NCI-H187 (cell line): ENCODE data around the gene WNT16.
"Not testable (repeated sequence)": the region's sequence is repeated elsewhere in the genome, so short reads cannot be mapped to it uniquely, and the experiment has no call there.

Experiments used
- DNase-seq, 2 experiments: peaks; one replicate each; lab custom pipeline; 2025; lab: John Stamatoyannopoulos, UW

The WNT16 gene

DNA sequence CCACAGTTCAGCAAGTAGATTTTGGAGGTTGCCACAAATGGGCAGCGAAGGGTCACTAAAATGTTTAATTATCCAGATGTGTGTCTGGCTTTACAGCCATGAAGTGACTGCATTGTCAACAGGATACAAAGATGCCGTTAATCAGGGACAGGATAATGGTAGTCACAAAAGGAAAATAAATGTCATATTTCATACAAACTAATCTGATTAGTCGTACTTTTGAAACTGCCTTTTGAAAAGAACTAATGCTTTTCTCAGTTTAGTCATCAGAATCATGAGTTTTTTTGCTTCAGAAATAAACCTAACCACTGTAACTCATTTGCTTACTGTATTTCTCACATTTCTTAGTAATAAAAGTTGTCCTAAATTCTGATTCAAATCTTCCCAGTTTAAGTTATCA, 22.2 kb upstream of the WNT16 start:
- no peak for DNase-seq

DNA sequence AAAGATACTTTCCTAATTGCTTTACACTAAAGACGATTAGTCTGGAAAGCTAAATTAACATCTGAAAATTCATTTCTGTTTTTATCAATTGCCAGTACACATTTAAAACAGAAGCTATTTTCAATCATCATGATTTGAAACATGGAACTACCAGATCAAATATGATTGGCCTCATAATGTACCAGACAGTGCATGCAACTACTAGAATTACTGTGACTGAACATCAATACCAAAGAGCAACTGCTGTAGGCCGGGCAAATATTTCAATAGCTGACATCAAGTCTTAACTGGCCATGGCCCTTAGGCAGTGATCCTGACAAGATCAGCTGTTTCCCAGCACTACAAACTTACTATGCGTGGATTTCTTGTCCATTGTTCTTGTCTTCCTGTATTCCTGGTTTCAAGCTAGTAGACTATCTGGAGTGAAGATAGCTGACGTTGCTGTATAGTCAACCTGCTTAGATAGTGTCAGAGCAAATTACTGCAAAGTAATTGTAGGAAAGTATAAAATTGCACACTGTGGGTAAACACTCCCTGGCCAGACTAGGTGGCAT, 21.7 kb upstream of the WNT16 start:
- no peak for DNase-seq

DNA sequence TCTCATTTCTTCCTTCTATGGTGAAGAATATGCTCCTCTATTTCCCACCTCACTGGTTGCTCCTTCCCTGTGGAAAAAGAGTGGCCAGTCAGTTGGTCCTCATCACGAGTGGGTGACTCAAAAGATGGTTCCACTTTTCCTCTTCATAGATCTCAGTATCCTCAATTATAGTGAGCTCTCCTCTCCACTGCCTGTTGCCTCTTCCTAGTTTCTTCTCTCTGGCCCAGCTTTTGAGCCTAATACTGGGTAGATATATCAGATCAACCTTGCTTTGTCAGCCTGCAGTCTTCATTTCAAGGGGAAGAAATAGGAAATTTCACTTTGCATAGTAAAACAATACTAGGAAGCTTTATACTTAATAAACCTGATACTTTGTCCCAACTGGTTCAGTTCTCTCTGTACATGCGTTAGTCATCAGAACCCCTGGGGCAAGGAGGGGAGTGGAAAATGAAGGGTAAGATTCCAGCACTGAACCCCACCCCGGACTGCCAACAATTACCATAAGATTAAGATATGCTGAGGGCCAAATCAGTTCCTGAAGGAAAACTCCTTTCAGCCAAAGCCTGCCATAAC, 15.5 kb upstream of the WNT16 start:
- DNase-seq = peak in 1 of 2 experiments; percentile 40

DNA sequence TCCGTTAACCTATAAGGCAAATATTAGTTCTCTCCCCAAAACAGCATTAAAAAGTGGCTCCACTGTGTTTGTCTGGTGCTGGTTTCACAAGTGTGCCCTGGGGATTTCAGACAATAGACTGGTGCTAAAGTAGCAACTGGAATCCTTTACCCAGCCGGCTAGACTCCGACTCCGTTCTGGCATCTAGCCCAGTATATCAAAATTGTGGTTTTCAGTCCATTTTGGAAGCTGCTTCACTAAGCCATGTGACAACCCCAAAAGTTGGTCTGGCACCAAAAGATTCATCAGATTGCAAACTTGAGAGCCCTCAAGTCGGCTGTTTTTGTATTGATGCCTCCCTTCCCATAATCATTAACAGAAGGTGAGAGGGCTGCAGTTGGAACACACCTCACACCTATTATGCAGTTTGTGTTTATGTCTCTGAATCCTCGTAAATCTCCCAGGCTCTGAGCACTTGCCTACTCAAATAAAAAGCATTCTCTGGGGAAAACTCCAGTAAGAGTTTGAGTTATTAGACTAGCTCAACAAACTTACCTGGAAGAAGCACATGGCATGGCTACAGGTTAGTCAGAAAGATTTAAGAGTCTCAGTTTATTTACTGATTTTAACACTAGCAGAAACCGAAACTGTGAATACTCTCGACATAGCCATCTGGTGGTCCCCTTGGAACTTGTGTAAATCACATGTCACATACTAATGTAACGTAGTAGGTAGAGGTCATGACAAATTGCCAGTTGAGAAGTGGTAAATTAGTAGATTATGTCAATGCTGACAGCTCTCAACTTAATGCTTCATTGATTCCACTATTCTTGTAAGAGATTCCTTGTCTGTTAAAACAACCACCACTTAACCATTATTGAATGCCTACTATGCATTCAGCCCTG, 14.8 kb upstream of the WNT16 start:
- DNase-seq = peak; percentile 96

DNA sequence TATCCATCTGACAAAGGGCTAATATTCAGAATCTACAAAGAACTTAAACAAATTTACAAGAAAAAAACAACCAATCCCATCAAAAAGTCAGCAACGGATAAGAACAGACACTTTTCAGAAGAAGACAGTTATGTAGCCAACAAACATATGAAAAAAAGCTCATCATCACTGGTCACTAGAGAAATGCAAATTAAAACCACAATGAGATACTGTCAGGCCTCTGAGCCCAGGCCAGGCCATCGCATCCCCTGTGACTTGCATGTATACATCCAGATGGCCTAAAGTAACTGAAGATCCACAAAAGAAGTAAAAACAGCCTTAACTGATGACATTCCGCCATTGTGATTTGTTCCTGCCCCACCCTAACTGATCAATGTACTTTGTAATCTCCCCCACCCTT, 13.6 kb upstream of the WNT16 start:
- not testable (repeated sequence) for DNase-seq

DNA sequence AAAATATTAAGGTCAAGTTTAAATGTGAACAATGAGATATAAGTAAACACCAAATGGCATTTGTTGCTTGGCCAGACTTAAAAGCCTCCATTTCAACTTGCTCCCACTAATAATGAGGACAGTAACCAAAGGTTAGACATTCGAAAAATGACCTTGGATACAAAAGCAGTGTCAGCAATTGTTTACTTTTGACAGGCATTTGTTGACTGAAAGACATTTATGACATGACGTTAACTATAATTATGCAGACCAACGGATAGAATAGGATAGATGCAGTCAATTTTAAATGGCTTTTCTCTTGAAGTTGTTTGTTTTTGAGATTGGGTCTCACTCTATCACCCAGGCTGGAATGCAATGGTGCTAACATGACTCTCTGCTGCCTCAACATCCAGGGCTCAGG, 6.3 kb upstream of the WNT16 start:
- no peak for DNase-seq

DNA sequence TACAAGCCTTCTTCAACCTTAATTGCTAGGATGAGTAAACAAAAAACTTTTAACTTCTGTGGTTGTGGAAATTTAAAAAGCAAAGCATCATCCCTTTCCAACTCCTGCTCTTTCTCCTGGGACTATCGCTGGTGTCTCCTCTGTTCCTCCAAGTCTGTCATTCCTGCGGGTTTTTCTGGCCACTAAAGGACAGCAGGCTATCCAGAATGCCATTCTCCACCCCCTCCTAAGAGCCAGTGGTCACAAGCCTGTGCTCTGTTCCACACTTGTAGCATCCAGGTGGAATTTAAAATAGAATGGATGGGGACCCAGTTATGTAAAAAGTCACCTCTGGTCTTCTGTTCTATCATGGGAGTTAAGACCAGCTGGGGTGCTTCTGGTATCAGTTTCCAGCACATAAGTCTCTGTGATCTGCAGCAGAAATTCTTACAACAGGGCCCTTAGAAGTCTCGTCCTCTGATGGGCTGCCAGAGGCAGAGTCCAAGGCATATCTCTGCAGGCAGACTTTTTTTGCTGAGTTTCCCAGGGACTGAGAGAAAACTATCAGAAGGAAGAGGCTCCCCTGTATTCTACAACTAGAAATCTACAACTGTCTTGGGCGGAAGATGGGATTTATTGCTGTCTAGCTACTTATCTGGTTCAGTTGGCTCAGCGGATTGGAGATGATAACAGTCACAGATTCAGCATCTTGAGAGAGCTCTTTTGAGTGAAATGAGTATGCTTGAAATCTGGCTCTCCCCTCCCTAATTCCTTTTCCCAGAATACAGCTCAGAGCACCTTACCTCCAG, 5.1 kb upstream of the WNT16 start:
- DNase-seq = no peak

DNA sequence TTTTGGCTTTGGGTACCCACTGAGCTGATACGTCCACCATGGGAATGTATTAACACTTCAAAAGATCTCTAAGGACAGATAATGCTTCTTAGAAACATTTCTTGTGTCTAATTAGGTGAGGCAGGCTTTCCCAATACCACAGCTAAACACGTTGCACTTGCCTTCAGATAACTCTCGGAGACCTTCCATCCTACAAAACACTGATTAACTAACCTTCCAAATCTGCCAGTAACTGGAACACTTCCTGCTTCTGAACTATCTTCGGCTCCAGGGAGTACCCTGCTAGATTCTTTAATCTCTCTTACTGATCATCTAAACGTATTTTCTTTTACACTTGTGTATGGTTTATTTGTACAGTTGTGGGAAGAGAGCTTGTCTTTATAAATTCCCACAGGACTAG, 1.1 kb upstream of the WNT16 start:
- no peak for DNase-seq

DNA sequence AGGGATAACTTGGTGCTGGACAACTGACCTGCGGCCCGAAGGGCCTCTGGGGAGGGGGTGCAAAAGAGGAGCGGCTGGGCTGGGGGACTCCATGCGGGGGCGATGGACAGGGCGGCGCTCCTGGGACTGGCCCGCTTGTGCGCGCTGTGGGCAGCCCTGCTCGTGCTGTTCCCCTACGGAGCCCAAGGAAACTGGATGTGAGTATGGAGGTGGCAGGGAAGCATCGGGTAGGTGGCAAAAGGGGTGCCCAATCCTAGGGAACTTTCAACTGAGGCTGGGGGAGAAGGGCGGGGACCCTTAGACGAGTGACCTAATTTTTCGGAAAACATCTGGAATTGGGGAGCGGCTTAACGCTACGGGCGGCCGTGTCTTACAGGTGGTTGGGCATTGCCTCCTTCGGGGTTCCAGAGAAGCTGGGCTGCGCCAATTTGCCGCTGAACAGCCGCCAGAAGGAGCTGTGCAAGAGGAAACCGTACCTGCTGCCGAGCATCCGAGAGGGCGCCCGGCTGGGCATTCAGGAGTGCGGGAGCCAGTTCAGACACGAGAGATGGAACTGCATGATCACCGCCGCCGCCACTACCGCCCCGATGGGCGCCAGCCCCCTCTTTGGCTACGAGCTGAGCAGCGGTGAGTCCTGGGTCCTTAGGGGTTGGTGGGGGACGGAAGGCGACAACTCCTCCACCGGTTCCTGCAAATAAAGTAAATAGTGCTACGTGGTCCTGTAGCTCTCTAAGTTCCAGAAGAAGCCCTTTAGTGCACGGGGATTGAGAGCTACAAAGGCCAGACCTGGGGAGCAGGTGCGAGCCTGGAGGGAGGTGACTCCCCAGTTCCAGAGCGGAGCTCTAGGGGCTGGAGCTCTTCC, 622 bp downstream of the WNT16 start:
- peak in 1 of 2 experiments; percentile 11 for DNase-seq

DNA sequence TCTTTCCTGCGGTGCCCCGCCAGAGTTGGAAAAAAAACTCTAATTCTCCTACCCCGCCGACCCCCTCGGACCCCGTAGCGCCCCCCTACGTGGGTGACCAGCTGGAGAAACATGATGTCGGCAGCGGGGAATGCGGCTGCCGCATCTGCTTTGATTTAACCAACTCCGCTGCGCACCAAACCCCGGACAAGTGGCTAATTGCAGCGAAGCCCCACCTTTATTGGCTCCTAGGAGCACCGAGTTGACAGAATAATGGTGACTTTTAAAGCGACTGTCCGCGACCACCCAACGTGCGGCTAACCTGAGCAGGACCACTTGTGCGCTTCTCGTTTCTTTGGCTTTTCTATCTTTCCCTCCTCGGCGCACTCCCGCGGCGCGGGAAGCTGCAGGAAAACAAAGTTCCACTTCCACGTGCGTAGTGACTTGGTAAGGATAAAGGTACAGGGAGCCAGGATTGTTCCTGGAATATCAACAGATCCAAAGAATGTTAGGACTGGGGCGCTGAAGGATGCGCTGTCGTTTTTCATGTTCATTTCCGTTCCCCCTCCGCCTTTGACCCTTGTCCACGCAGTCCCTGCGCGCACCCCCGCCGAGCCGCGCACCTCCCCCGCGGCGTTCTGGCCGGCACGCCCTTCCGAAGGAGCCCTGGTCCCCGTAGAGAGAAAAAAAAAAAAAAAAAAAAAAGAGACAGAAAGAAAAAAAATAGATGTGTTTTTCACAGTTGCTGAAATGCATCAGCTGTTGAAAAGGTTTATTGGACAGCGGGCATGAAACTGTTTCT, 1.4 kb downstream of the WNT16 start:
- DNase-seq = peak in 1 of 2 experiments; percentile 1

DNA sequence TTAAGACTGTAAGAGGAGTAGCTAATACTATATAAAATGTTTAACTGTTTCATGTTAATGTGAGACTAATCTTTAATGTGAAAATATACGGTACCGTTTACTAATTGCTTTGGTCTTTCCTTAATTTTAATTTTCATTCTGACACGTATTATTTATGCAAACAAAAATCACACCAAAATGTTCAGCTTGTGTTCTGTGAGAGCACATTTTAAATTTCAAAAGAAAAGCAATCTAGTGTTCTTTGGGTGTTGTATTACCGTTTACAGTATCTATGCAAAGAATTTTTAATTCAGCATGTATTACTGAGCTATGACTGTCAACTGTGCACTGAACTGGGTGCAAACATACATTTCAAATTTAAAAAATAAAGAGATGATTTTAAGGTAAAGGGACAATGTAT, 2.2 kb downstream of the WNT16 start:
- no peak for DNase-seq

DNA sequence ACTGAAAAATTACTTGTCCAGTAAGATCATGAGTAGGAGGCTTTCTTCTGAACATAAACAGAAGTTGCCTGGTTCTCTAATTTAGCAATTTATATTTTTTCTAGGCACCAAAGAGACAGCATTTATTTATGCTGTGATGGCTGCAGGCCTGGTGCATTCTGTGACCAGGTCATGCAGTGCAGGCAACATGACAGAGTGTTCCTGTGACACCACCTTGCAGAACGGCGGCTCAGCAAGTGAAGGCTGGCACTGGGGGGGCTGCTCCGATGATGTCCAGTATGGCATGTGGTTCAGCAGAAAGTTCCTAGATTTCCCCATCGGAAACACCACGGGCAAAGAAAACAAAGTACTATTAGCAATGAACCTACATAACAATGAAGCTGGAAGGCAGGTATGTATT, 2.8 kb downstream of the WNT16 start:
- no peak for DNase-seq

DNA sequence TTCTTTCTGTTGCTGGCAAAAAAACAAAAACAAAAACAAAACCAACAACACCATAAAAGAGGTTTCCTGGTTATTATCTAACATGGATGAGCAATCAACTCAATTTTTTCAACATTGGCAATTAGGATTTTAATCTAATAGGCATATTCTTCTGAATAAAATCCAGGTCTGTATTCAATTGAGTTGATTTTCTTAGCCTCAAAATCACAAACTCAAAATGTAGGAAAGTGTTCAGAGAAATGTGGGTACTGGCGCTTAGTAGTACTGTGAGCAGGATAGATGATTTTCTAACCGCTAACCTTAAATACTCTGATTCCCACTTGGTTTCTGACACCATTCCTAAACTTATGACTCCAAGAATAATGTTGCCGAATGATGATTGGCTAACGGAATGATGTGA, 5.6 kb downstream of the WNT16 start:
- no peak for DNase-seq

DNA sequence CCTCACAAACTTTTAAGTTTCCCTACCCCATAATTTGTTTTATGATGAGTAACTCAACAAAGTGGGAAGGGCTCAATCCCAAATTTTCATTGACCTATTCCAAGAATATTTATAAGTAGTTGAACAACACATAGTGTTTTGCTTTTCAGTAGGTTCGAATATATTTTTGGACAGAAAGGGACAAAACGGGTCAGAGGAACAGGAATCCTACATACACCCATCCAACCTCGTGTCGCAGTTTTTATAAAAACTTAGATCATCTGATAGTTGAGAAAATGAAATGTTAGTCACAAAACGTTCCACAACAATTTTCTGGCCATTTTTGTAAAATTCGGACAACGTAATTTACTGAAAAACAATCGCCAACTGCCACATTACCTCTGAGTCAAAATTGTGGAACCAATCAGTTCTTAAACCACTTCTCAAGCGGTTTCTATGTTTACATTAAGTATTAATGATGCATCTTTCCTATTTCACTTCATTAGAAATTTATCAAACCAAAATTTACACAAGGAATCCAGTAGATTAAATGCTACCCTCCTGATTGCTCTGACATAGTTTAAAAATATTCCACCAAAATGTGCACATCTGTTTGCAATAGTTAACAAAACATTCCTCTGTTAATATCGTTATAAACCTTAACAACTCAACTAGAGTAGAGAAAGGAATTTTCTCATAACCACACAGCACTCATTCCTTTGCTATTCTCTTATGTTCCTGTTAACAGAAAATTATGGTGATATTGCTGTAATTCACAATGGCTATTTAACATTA, 6.3 kb downstream of the WNT16 start:
- no peak for DNase-seq

DNA sequence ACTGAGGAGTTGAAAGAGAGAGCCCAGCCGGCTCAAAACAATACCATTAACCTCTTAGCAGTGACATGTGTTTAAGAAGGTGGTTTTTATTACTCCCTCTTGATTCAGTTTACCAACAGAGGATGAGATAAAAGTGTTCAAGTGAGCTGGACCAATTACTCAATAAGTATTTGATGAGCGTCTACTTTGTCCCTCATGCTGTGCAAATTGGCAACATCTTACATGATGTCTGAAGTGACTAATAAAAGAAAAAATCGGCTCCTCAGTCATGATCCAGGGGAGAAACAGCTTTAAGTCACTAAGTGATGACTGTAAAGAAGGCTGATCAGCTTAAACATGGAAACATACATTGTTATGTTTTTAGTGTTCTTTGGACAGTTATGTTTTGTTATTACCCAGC, 7.8 kb downstream of the WNT16 start:
- no peak for DNase-seq

DNA sequence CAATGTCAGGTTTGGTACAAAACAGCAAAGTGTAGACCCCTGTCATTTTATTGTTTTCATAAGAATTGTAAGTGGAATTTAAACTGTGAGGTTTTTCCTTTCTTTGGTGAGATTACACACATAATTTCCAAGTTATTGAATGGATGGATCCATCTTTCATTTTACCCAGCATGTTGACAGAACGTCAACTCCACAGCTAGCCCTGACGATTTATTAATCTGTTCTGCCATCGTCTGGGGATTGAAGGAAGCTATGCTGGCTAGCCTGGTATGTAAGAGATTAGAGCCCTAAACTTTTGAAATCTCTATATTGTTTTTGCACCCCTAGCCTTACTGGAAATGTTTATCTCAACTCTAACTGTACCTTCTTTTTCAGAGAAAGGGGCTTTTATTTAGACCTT, 8.6 kb downstream of the WNT16 start:
- DNase-seq = no peak

DNA sequence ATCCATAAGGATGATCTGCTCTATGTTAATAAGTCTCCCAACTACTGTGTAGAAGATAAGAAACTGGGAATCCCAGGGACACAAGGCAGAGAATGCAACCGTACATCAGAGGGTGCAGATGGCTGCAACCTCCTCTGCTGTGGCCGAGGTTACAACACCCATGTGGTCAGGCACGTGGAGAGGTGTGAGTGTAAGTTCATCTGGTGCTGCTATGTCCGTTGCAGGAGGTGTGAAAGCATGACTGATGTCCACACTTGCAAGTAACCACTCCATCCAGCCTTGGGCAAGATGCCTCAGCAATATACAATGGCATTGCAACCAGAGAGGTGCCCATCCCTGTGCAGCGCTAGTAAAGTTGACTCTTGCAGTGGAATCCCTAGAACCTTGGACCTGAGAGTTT, 10.3 kb downstream of the WNT16 start:
- DNase-seq = no peak

DNA sequence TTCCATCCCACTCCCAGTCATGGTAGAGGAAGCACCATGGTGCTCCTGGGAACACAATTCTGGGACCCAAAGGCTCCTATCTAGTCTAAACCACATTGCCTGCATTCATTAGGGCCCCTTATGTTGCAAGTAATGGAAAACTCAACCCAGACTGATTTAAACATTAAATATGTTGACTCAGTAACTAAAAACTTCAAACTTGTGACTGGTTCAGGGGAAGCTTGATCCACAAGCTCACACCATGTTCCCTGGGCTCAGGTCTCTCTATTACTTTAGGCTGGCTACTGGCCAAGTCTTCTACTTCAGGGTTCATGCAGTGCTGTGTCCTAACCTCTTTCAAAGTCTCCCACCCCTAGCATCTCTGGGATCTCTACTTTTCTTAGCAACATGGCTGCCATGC, 13.1 kb downstream of the WNT16 start:
- no peak for DNase-seq

DNA sequence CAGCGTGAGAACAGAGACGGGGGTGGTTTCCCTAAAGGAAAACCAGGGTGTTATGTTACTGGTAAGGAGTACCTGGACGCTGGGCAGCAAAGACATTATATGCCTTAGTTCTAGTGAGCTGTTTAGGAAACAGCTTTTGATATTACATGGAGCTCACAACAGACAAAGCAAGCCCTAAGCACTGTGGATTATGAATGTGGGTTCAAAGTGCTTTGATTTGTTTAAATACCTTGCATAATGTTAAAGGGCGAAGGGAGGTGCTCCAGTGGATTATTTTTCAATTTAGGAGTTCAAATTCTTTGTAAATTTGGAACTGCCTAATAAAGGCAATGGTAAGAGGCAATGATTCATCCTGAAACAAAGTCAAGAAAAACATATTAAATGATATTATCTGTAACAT, 13.8 kb downstream of the WNT16 start:
- DNase-seq = no peak

DNA sequence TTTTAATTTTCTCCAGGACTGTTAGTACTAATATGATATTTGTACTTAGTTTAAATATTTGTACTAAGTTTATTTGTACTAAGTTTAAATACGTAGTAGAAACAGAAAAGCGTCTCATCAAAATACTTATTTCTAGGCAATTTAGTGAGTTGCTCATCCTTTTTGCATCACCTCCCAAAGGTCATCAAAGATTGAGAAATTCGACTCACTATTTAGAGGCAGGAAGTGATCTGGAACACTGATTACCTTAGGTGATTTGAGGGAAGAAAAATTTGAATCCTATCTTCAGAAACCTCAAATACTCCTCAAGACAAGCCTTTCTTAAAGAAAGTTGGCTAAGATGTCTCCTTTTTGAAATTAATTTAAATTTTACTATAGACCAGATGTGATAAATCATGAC, 14.5 kb downstream of the WNT16 start:
- DNase-seq = no peak
